Testis (tissue), 3 donors: ENCODE results near the gene IL1B. TPM values are rescaled to one million over a fixed set of nuclear protein-coding genes. Genes with fewer than 3 reads are reported as not detected.

Source experiments
- DNase-seq: peaks from one replicate; pipeline ENCODE4 v3.0.0-alpha.2; 2019
- H3K27ac ChIP-seq, 2 donors: fragments of 200-600 bp; sonication (generic); one replicate each; pipeline ENCODE4 v1.5.1; 2019
- H3K27me3 ChIP-seq: fragments of 200-600 bp; sonication (generic); one replicate; pipeline ENCODE4 v1.5.1; 2019
- H3K36me3 ChIP-seq: fragments of 200-600 bp; sonication (generic); one replicate; pipeline ENCODE4 v1.5.1; 2017; ENCODE audit warnings: low read depth; ENCODE audit errors: missing control alignments
- H3K4me1 ChIP-seq: fragments of 200-600 bp; sonication (generic); one replicate; pipeline ENCODE4 v1.5.1; 2019
- H3K4me3 ChIP-seq, 2 donors: fragments of 200-600 bp; sonication (generic); one replicate each; pipeline ENCODE4 v1.5.1; 2017 to 2019
- H3K9me3 ChIP-seq: fragments of 200-600 bp; sonication (generic); one replicate; pipeline ENCODE4 v1.5.1; 2017
- POLR2A ChIP-seq: fragments of 450-650 bp; IDR thresholded peaks from one replicate; pipeline ENCODE4 v1.6.1; 2017; ENCODE audit warnings: antibody characterized with exemption, mild to moderate bottlenecking, moderate library complexity
- WGBS, 2 donors: methylation state at CpG; one replicate each; pipeline ENCODE4 v1.1.5; 2018; 5-methylcytosine and 5-hydroxymethylcytosine counted together
- intact Hi-C: fragments of 100-400 bp; cut with DNase I; formaldehyde crosslinking; loops from one replicate; pipeline ENCODE4 v1.15.1; 2023; ENCODE audit warnings: low total_unique reads
- polyA plus RNA-seq: library from polyadenylated mRNA; stranded (reverse); fragments of 350-450 nt; fragmentation: Illumina TruSeq; extraction: RNeasy Lipid Tissue Mini Kit (QIAGEN cat#74804); gene quantifications from one replicate; pipeline ENCODE4 v1.2.3, GENCODE V29; 2014; ENCODE audit warnings: low read depth, low replicate concordance; ENCODE audit not compliant: insufficient read depth
- total RNA-seq, 2 donors: library from RNA; depleted of rRNA; stranded (reverse); fragments of >200 nt; gene quantifications; one replicate each; pipeline ENCODE4 v1.2.3, GENCODE V29; 2016
- TF ChIP-seq, protein P1 (sequence below), 3 experiments: fragments of 450-650 bp in 2 of 3; fragments of 200-600 bp in 1 of 3; sonication (generic) in 1 of 3; IDR thresholded peaks; one replicate each; pipeline ENCODE4 v1.5.1; 2016 to 2019; ENCODE audit warnings: antibody characterized with exemption in 3 of 3, mild to moderate bottlenecking in 2 of 3, moderate library complexity in 1 of 3

The IL1B gene
- total and polyA plus RNA-seq, 3 donors from 2014 or later = 0.62 to 1.8 (median 0.63) TPM

DNA sequence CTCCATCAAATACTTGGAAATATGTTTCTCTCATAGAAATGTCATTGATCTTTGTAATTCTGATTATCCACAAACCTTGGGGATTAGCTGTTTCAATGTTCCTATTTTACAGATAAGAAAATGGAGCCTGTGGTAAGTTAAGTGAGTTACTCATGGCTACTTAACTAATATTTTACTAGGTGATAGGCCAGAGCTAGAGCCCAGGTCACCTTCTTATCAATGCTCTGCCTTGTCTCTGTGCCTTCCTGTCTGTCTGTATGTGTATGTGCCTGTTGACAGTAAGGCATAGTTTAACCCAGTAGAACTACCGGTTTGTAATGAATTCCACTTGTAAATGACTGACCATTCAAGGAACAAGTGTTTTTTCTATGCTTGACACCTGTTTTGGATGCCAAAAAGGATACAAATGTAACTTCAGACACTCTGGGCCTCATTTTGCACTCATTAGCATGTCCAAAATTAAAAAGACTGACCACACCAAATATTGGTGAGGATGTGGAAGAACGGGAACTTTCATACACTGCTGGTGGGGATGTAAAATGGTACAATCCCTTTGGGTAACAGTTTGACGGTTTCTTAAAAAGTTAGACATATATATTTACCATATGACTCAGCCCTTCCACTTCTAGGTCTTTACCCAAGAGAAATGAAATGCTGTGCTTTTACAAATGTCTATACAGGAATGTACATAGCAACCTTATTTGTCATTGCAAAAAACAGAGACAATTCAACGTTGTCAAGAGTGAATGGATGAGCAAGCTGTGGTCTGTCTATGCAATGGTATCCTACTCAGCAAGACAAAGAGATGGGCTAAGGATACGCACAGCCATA is 32.7 kb downstream of the IL1B start:
- Histone ChIP-seq H3K4me3 (no peak overlapping the region), H3K4me1 (no peaks in the 10 kb centered on the region), H3K36me3 (no peaks in the 10 kb centered on the region), H3K27me3 (no peaks in the 10 kb centered on the region), H3K27ac (no peak overlapping the region), H3K9me3 (no peaks in the 10 kb centered on the region)
- 85 to 89% methylated on average over 5 of the region's 5 CpGs for WGBS, 2 donors
- intact Hi-C loops = no loop called here
- DNase-seq = no peak
- TF ChIP-seq POLR2A = no peak
- TF ChIP-seq, protein P1, sequence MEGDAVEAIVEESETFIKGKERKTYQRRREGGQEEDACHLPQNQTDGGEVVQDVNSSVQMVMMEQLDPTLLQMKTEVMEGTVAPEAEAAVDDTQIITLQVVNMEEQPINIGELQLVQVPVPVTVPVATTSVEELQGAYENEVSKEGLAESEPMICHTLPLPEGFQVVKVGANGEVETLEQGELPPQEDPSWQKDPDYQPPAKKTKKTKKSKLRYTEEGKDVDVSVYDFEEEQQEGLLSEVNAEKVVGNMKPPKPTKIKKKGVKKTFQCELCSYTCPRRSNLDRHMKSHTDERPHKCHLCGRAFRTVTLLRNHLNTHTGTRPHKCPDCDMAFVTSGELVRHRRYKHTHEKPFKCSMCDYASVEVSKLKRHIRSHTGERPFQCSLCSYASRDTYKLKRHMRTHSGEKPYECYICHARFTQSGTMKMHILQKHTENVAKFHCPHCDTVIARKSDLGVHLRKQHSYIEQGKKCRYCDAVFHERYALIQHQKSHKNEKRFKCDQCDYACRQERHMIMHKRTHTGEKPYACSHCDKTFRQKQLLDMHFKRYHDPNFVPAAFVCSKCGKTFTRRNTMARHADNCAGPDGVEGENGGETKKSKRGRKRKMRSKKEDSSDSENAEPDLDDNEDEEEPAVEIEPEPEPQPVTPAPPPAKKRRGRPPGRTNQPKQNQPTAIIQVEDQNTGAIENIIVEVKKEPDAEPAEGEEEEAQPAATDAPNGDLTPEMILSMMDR (IDR thresholded peaks at IDR 0.05) = no peak

- Histone ChIP-seq H3K36me3 (no peaks in the 10 kb centered on the region), H3K27me3 (no peaks in the 10 kb centered on the region), H3K9me3 (no peaks in the 10 kb centered on the region), H3K4me3 (no peak overlapping the region), H3K27ac (no peak overlapping the region), H3K4me1 (no peaks in the 10 kb centered on the region)
- WGBS, 2 donors = 90 to 94% methylated on average over 4 of the region's 4 CpGs
- intact Hi-C loops = no loop called here
- no peak for DNase-seq
- TF ChIP-seq, protein P1 (IDR thresholded peaks at IDR 0.05) = no peak
- TF ChIP-seq POLR2A = no peak
Measured at GRCh38 chr2:112800881-112801583, 35.5 kb downstream of the IL1B start.

DNA sequence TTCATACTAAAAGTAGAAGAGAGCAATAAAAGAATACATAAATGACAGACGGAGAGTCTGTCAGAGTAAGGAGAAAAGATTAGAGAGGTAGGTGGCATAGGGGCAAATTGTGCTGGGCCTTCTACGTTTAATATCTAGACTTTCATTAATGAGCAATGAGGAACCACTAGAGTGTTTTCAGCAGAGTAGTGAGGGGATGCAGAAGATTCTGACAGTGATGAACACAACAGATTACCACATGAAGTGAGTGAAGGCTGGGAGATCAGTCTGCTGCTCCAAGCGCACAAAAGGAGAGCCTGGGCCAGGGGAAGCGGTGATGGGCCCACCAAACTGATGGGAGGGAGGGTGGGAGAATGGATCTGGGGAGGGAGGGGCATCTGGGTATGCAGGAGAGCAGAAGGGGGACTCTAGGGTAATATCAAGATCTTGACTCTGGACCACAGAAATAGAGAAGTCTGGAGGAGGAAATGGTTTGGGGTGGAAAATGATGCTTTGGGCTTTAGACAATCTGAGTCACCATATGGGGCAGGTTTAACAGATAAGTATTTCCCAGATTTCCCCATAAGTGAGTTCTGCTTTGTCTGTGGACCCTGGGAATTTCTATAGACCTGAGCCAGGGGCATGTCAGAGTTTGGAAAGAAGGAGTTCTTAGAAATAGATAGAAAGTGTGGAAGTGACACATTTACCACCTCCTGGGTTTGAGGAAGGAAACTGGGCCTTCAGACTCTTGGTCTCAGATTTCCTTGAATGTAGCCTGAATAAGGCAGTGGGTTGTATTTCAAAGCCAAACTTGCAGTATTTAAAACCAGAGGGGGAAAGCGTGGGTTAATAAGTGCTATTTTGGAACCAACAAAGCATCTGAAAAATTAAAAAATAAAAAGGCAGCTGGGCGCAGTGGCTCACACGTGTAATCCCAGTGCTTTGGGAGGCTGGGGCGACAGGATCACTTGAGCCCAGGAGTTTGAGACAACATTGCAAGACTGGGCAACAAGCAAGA is 37.3 kb downstream of the IL1B start:
- no peak overlapping the region for H3K4me3 ChIP-seq
- no peaks in the 10 kb centered on the region for H3K9me3 ChIP-seq
- TF ChIP-seq, protein P1 (IDR thresholded peaks at IDR 0.05) = no peak
- no peak for TF ChIP-seq POLR2A
- H3K36me3 ChIP-seq = no peaks in the 10 kb centered on the region
- no peaks in the 10 kb centered on the region for H3K4me1 ChIP-seq
- H3K27me3 ChIP-seq = no peaks in the 10 kb centered on the region
- 73 to 83% methylated on average over 8 of the region's 8 CpGs for WGBS, 2 donors
- intact Hi-C loops = no loop called here
- no peak for DNase-seq
- no peak overlapping the region for H3K27ac ChIP-seq

DNA sequence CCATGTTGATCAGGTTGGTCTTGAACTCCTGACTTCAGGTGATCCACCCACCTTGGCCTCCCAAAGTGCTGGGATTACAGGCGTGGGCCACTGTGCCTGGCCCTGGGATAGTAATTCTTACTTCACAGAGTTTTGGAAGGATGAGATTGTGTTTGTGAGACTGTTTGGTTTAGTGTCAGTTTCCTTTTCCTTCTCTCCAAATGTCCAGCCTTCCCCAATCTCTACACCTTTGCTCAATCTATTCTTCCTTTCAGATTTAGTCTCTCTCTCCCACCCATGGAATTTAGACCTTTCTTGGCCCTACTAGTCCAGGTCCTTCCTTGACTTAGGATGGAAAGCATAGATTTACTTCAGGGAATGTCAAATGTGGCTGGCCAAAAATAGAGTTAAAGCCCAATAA is 40.1 kb downstream of the IL1B start:
- 0 to 47% methylated on average over 1 of the region's 1 CpG for WGBS, 2 donors
- H3K36me3 ChIP-seq = no peaks in the 10 kb centered on the region

More for the DNA sequence above, 40.1 kb downstream of the IL1B start:
- intact Hi-C loops = no loop called here
- no peak for TF ChIP-seq POLR2A
- TF ChIP-seq, protein P1 (IDR thresholded peaks at IDR 0.05) = no peak
- H3K27me3 ChIP-seq = no peaks in the 10 kb centered on the region
- no peaks in the 10 kb centered on the region for H3K4me1 ChIP-seq
- DNase-seq = no peak
- no peak overlapping the region for H3K4me3 ChIP-seq
- H3K9me3 ChIP-seq = no peaks in the 10 kb centered on the region
- H3K27ac ChIP-seq = no peak overlapping the region
